Smooth muscle cell (in vitro differentiated cells): ENCODE data around the gene STH. TPM values are rescaled to one million over a fixed set of nuclear protein-coding genes. Genes with fewer than 3 reads are reported as not detected.

Experiments
- DNase-seq: peaks from one replicate; lab custom pipeline; 2025; ENCODE audit not compliant: unreplicated experiment; lab: John Stamatoyannopoulos, UW
- H2AFZ ChIP-seq: fragments of 200-600 bp; sonication (generic); 2 replicates; pipeline ENCODE4 v1.6.0; 2016; ENCODE audit warnings: antibody characterized with exemption, low read depth, mild to moderate bottlenecking
- H3F3A ChIP-seq: fragments of 200-600 bp; sonication (generic); 2 replicates; pipeline ENCODE4 v1.6.0; 2017; ENCODE audit warnings: antibody characterized with exemption, low read depth
- H3K27ac ChIP-seq: fragments of 200-600 bp; sonication (generic); 2 replicates; pipeline ENCODE4 v1.5.1; 2016; ENCODE audit warnings: low read depth, mild to moderate bottlenecking
- H3K27me3 ChIP-seq: fragments of 200-600 bp; sonication (generic); 2 replicates; pipeline ENCODE4 v1.6.1; 2016; ENCODE audit warnings: low read depth, mild to moderate bottlenecking
- H3K36me3 ChIP-seq: fragments of 200-600 bp; sonication (generic); 2 replicates; pipeline ENCODE4 v1.5.1; 2016; ENCODE audit warnings: low read depth
- H3K4me1 ChIP-seq: fragments of 200-600 bp; sonication (generic); 2 replicates; pipeline ENCODE4 v1.5.1; 2016; ENCODE audit warnings: low read depth
- H3K4me2 ChIP-seq: fragments of 200-600 bp; sonication (generic); 2 replicates; pipeline ENCODE4 v1.6.0; 2016; ENCODE audit warnings: mild to moderate bottlenecking
- H3K4me3 ChIP-seq: fragments of 200-600 bp; sonication (generic); 2 replicates; pipeline ENCODE4 v1.5.1; 2016; ENCODE audit warnings: mild to moderate bottlenecking
- H3K79me2 ChIP-seq: fragments of 200-600 bp; sonication (generic); 2 replicates; pipeline ENCODE4 v1.6.0; 2016; ENCODE audit warnings: low read depth, mild to moderate bottlenecking
- H3K9ac ChIP-seq: fragments of 200-600 bp; sonication (generic); 2 replicates; pipeline ENCODE4 v1.6.0; 2016; ENCODE audit warnings: low read depth
- H3K9me3 ChIP-seq: fragments of 200-600 bp; sonication (generic); replicated peaks from 2 replicates; pipeline ENCODE4 v1.5.1; 2016; ENCODE audit warnings: low read depth
- H4K20me1 ChIP-seq: fragments of 200-600 bp; sonication (generic); 2 replicates; pipeline ENCODE4 v1.6.0; 2016; ENCODE audit warnings: low read depth
- CTCF ChIP-seq: fragments of 200-600 bp; sonication (generic); IDR thresholded peaks from 2 replicates; pipeline ENCODE4 v1.5.1; 2017; ENCODE audit warnings: borderline replicate concordance, mild to moderate bottlenecking, antibody characterized with exemption; ENCODE audit not compliant: insufficient read depth, poor library complexity, severe bottlenecking
- WGBS: methylation state at CpG from one replicate; pipeline ENCODE4 v1.1.7; 2016; ENCODE audit warnings: low lambda C conversion rate; 5-methylcytosine and 5-hydroxymethylcytosine counted together
- polyA plus RNA-seq: library from polyadenylated mRNA; unstranded; fragments of >200 nt; fragmentation: Nextera tagmentation; extraction: Ambion mirVana; gene quantifications from 2 replicates; pipeline ENCODE4 v1.2.1, GENCODE V29; 2016
- total RNA-seq: library from RNA; depleted of rRNA; stranded (reverse); fragments of >200 nt; gene quantifications from 2 replicates; pipeline ENCODE4 v1.2.3, GENCODE V29; 2014

Gene STH
- total and polyA plus RNA-seq, 2 experiments from 2014 or later = not detected

- Histone ChIP-seq H3K27me3 (no peaks in the 10 kb centered on the region), H3K27ac (no peak overlapping the region), H3K79me2 (no peaks in the 10 kb centered on the region), H3K4me3 (no peak overlapping the region), H3K9me3 (no peaks in the 10 kb centered on the region), H3K4me1 (no peaks in the 10 kb centered on the region), H3K4me2 (no peak overlapping the region), H3F3A (no peaks in the 10 kb centered on the region), H3K9ac (no peak overlapping the region), H4K20me1 (no peaks in the 10 kb centered on the region), H3K36me3 (no peaks in the 10 kb centered on the region), H2AFZ (no peak overlapping the region)
- DNase-seq = no peak
- TF ChIP-seq CTCF = no peak
- WGBS = 84% methylated on average over 12 of the region's 12 CpGs
These were observed 25.8 kb upstream of the STH start for GRCh38 chr17:45973099-45973780.

GRCh38 chr17:45973946-45974859, 24.8 kb upstream of the STH start:
- Histone ChIP-seq H3K4me3 (no peak overlapping the region), H3K27ac (no peak overlapping the region), H3K36me3 (no peaks in the 10 kb centered on the region), H3K4me1 (no peaks in the 10 kb centered on the region), H3K27me3 (no peaks in the 10 kb centered on the region), H2AFZ (no peak overlapping the region), H3K9ac (no peak overlapping the region), H4K20me1 (no peaks in the 10 kb centered on the region), H3F3A (no peaks in the 10 kb centered on the region), H3K79me2 (no peaks in the 10 kb centered on the region), H3K4me2 (no peak overlapping the region), H3K9me3 (no peaks in the 10 kb centered on the region)
- no peak for TF ChIP-seq CTCF
- WGBS = 91% methylated on average over 17 of the region's 17 CpGs
- no peak for DNase-seq

- Histone ChIP-seq H3K27me3 (no peaks in the 10 kb centered on the region), H2AFZ (no peak overlapping the region), H3K36me3 (no peaks in the 10 kb centered on the region), H3F3A (no peaks in the 10 kb centered on the region), H4K20me1 (no peaks in the 10 kb centered on the region), H3K4me3 (no peak overlapping the region), H3K9me3 (no peaks in the 10 kb centered on the region), H3K79me2 (no peaks in the 10 kb centered on the region), H3K9ac (no peak overlapping the region), H3K27ac (no peak overlapping the region), H3K4me1 (no peaks in the 10 kb centered on the region), H3K4me2 (no peak overlapping the region)
- DNase-seq = no peak
- WGBS = 82% methylated on average over 10 of the region's 10 CpGs
- no peak for TF ChIP-seq CTCF
These were observed 24.0 kb upstream of the STH start for GRCh38 chr17:45974916-45975630.
